SK-N-SH (cell line): ENCODE data around the gene MYO1C. TPM values are rescaled to one million over a fixed set of nuclear protein-coding genes. Genes with fewer than 3 reads are reported as not detected.
"Not testable (repeated sequence)": the region's sequence is repeated elsewhere in the genome, so short reads cannot be mapped to it uniquely, and the experiment has no call there.

Experiments used
- CTCF ChIA-PET: fragments of 300-600, 350-600 bp; formaldehyde crosslinking; extraction: SDS; loops from one replicate; lab custom pipeline; 2021; lab: Yijun Ruan, JAX
- POLR2A ChIA-PET: fragments of 350-600 bp; sonication (Branson Sonifier 250); formaldehyde crosslinking; extraction: SDS; loops from one replicate; lab custom pipeline; 2020; ENCODE audit warnings: antibody characterized with exemption, inconsistent platforms; lab: Yijun Ruan, JAX
- DNase-seq: peaks from one replicate; pipeline ENCODE4 v3.0.0; 2012
- H2AFZ ChIP-seq: fragments of 200-600 bp; sonication (generic); 2 replicates; pipeline ENCODE4 v1.8.1; 2016; ENCODE audit warnings: antibody characterized with exemption, mild to moderate bottlenecking, low read depth
- H3F3A ChIP-seq: fragments of 200-600 bp; sonication (generic); replicated peaks from 2 replicates; pipeline ENCODE3; 2016; ENCODE audit warnings: antibody characterized with exemption, mild to moderate bottlenecking; ENCODE audit not compliant: insufficient read depth
- H3K27ac ChIP-seq, 2 experiments: fragments of 200-500 bp in 1 of 2; fragments of 200-600 bp in 1 of 2; sonication (Bioruptor generic) in 1 of 2; sonication (generic), shearing (Covaris generic) in 1 of 2; 2 replicates each; pipeline versions ENCODE4 v1.5.1 to v1.6.1; 2014 to 2016; ENCODE audit warnings: low read depth in 2 of 2, inconsistent platforms in 1 of 2, low read length in 1 of 2, mild to moderate bottlenecking in 1 of 2, mixed read lengths in 1 of 2
- H3K27me3 ChIP-seq: fragments of 200-600 bp; sonication (generic), shearing (Covaris generic); 2 replicates; pipeline ENCODE4 v1.6.1; 2016; ENCODE audit warnings: mixed run types; ENCODE audit not compliant: insufficient read depth
- H3K36me3 ChIP-seq, 2 experiments: fragments of 200-500 bp in 1 of 2; fragments of 200-600 bp in 1 of 2; sonication (Bioruptor generic) in 1 of 2; sonication (generic) in 1 of 2; replicated peaks in 1 of 2; 2 replicates each; pipeline versions ENCODE3 to v1.5.1; 2014 to 2016; ENCODE audit warnings: low read length in 1 of 2, mild to moderate bottlenecking in 1 of 2; ENCODE audit not compliant: insufficient read depth in 2 of 2, control insufficient read depth in 1 of 2
- H3K4me1 ChIP-seq, 2 experiments: fragments of 200-500 bp in 1 of 2; fragments of 200-600 bp in 1 of 2; sonication (Bioruptor generic) in 1 of 2; sonication (generic), shearing (Covaris generic) in 1 of 2; 2 replicates each; pipeline versions ENCODE4 v1.5.1 to v1.6.1; 2014 to 2016; ENCODE audit warnings: low read depth in 1 of 2, low read length in 1 of 2, mixed run types in 1 of 2; ENCODE audit not compliant: insufficient read depth in 2 of 2, control insufficient read depth in 1 of 2
- H3K4me2 ChIP-seq: fragments of 200-600 bp; sonication (generic), shearing (Covaris generic); 2 replicates; pipeline ENCODE4 v1.6.1; 2017; ENCODE audit warnings: mixed run types
- H3K4me3 ChIP-seq, 2 experiments: fragments of 200-500 bp in 1 of 2; fragments of 200-600 bp in 1 of 2; sonication (Bioruptor generic) in 1 of 2; sonication (generic), shearing (Covaris generic) in 1 of 2; 2 replicates each; pipeline versions ENCODE4 v1.5.1 to v1.8.1; 2014 to 2016; ENCODE audit warnings: low read depth in 2 of 2, inconsistent platforms in 1 of 2, low read length in 1 of 2, mild to moderate bottlenecking in 1 of 2, mixed read lengths in 1 of 2, moderate library complexity in 1 of 2
- H3K79me2 ChIP-seq: fragments of 200-600 bp; sonication (generic); 2 replicates; pipeline ENCODE4 v1.8.1; 2017; ENCODE audit warnings: mild to moderate bottlenecking; ENCODE audit not compliant: insufficient read depth
- H3K9ac ChIP-seq: fragments of 200-600 bp; sonication (generic); 2 replicates; pipeline ENCODE4 v1.6.1; 2017; ENCODE audit warnings: mixed run types
- H3K9me2 ChIP-seq: fragments of 200-600 bp; sonication (generic); 2 replicates; pipeline ENCODE4 v1.6.1; 2017; ENCODE audit warnings: mixed run types
- H3K9me3 ChIP-seq: fragments of 200-600 bp; sonication (generic); 2 replicates; pipeline ENCODE4 v1.6.1; 2017; ENCODE audit warnings: mixed run types, mild to moderate bottlenecking, moderate library complexity
- H4K20me1 ChIP-seq: fragments of 200-600 bp; sonication (generic); 2 replicates; pipeline ENCODE4 v1.6.1; 2017; ENCODE audit warnings: mild to moderate bottlenecking, mixed run types; ENCODE audit not compliant: insufficient read depth
- ELF1 ChIP-seq: IDR thresholded peaks from 2 replicates; pipeline ENCODE4 v1.4.0; 2012
- EZH2phosphoT487 ChIP-seq: fragments of 200-600 bp; sonication (generic); IDR thresholded peaks from 2 replicates; pipeline ENCODE4 v1.6.1; 2017; ENCODE audit warnings: low read depth, mixed run types, mild to moderate bottlenecking, antibody characterized with exemption, moderate library complexity, borderline replicate concordance
- FOXJ3 ChIP-seq: sonication (generic); formaldehyde crosslinking; IDR thresholded peaks from 2 replicates; pipeline ENCODE4 v1.5.1; 2020; ENCODE audit warnings: mild to moderate bottlenecking, missing genetic modification reagents
- FOXM1 ChIP-seq: IDR thresholded peaks from 2 replicates; pipeline ENCODE4 v1.4.0; 2012; ENCODE audit warnings: low read depth, mild to moderate bottlenecking
- GATA2 ChIP-seq: sonication (generic); formaldehyde crosslinking; IDR thresholded peaks from 2 replicates; pipeline ENCODE4 v1.5.0; 2020; ENCODE audit warnings: mild to moderate bottlenecking, missing genetic modification reagents
- IRF3 ChIP-seq: fragments of 150-350 bp; IDR thresholded peaks from 2 replicates; pipeline ENCODE4 v1.6.1; 2016; ENCODE audit warnings: mild to moderate bottlenecking, low read depth, low read length
- MAX ChIP-seq: IDR thresholded peaks from 2 replicates; pipeline ENCODE4 v1.4.0; 2012; ENCODE audit warnings: low read depth
- MXI1 ChIP-seq: IDR thresholded peaks from 2 replicates; pipeline ENCODE4 v1.6.1; 2012; ENCODE audit warnings: mild to moderate bottlenecking, low read depth, low read length, improper control_type of control experiment
- PBX3 ChIP-seq: IDR thresholded peaks from 2 replicates; pipeline ENCODE4; 2012
- RAD21 ChIP-seq: IDR thresholded peaks from 2 replicates; pipeline ENCODE4 v1.6.1; 2012; ENCODE audit warnings: mild to moderate bottlenecking, low read length
- REST ChIP-seq: IDR thresholded peaks from 2 replicates; pipeline ENCODE4 v1.6.1; 2012; ENCODE audit warnings: mild to moderate bottlenecking, low read depth, low read length, moderate library complexity
- RFX5 ChIP-seq: IDR thresholded peaks from 2 replicates; pipeline ENCODE4 v1.6.1; 2012; ENCODE audit warnings: mild to moderate bottlenecking, improper control_type of control experiment, low read length
- SMC3 ChIP-seq: IDR thresholded peaks from 2 replicates; pipeline ENCODE4 v1.6.1; 2012; ENCODE audit warnings: low read depth, low read length, improper control_type of control experiment
- USF1 ChIP-seq: IDR thresholded peaks from 2 replicates; pipeline ENCODE4 v1.4.0; 2012; ENCODE audit warnings: low read depth, borderline replicate concordance
- USF2 ChIP-seq: fragments of 150-350 bp; IDR thresholded peaks from 2 replicates; pipeline ENCODE4 v1.6.1; 2017; ENCODE audit warnings: antibody characterized with exemption, low read length, low read depth, borderline replicate concordance
- YY1 ChIP-seq: IDR thresholded peaks from 2 replicates; pipeline ENCODE4 v1.4.0; 2012; ENCODE audit warnings: low read depth, mild to moderate bottlenecking
- ZBTB33 ChIP-seq: IDR thresholded peaks from 2 replicates; pipeline ENCODE4 v1.4.0; 2012; ENCODE audit warnings: low read depth, borderline replicate concordance
- WGBS: methylation state at CpG from one replicate; pipeline ENCODE4 v1.1.6; 2017; ENCODE audit warnings: low lambda C conversion rate; 5-methylcytosine and 5-hydroxymethylcytosine counted together
- polyA plus RNA-seq, 3 experiments: library from polyadenylated mRNA; depleted of rRNA; stranded (reverse); fragments of >200 nt; gene quantifications; 2 replicates each; pipeline ENCODE4 v1.2.3, GENCODE V29; 2012

MYO1C gene
- polyA plus RNA-seq, 1 of the 3 experiments (the other 2 are of a cell fraction) = 102 TPM

- DNase-seq, H3K9me2 ChIP-seq, H3K4me3 ChIP-seq, H4K20me1 ChIP-seq, H3K4me1 ChIP-seq, H3F3A ChIP-seq, H3K79me2 ChIP-seq, H3K4me2 ChIP-seq, H3K27ac ChIP-seq, H2AFZ ChIP-seq, H3K9me3 ChIP-seq, H3K27me3 ChIP-seq, H3K9ac ChIP-seq, POLR2A ChIA-PET: not testable (repeated sequence)
- 95% methylated on average over 23 of the region's 25 CpGs for WGBS
- CTCF ChIA-PET = interaction anchor here (1.6 kb wide), 1 partner anchor 175 kb away, joined by 4 read pairs; no protein-coding TSS in a partner anchor
- peaks cover 9 to 41% of the 10 kb centered on the region in 2 experiments for H3K36me3 ChIP-seq
Measured at GRCh38 chr17:1508709-1509108, 16.2 kb upstream of the MYO1C start.

GRCh38 chr17:1506649-1507267 lies 14.3 kb upstream of the MYO1C start:
- Histone ChIP-seq H3K9ac (no peak overlapping the region), H3F3A (no peaks in the 10 kb centered on the region), H3K4me1 (no peaks in the 10 kb centered on the region), H2AFZ (no peak overlapping the region), H3K27me3 (no peaks in the 10 kb centered on the region), H3K27ac (no peak overlapping the region), H3K9me3 (no peaks in the 10 kb centered on the region), H3K36me3 (peaks cover 4 to 26% of the 10 kb centered on the region in 2 experiments), H3K79me2 (no peaks in the 10 kb centered on the region), H3K4me3 (no peak overlapping the region), H3K4me2 (no peak overlapping the region), H4K20me1 (no peaks in the 10 kb centered on the region), H3K9me2 (no peaks in the 10 kb centered on the region)
- no peak for DNase-seq
- ChIA-PET CTCF (interaction anchor here (2.4 kb wide), 1 partner anchor 9 kb away, joined by 11 read pairs; the partner anchor contains the start of gene INPP5K), POLR2A (no interaction called here)
- 94% methylated on average over 12 of the region's 13 CpGs for WGBS
- no peak for TF ChIP-seq MXI1
- no peak for TF ChIP-seq EZH2phosphoT487
- no peak for TF ChIP-seq IRF3
- TF ChIP-seq SMC3 = no peak
- no peak for TF ChIP-seq ZBTB33
- TF ChIP-seq RFX5 = no peak
- no peak for TF ChIP-seq YY1
- TF ChIP-seq GATA2 (CRISPR knock-in tag) = no peak
- no peak for TF ChIP-seq MAX
- no peak for TF ChIP-seq USF2
- TF ChIP-seq RAD21 = no peak
- no peak for TF ChIP-seq ELF1
- TF ChIP-seq PBX3 = no peak
- no peak for TF ChIP-seq USF1
- no peak for TF ChIP-seq FOXM1
- no peak for TF ChIP-seq FOXJ3 (CRISPR knock-in tag)
- no peak for TF ChIP-seq REST
